PFSK-1 (cell line): ENCODE measurements around the gene PLXDC2.

Source experiments
- POLR2AphosphoS5 ChIP-seq: IDR thresholded peaks from 2 replicates; pipeline ENCODE4 v1.6.1; 2012; ENCODE audit warnings: low read depth, mild to moderate bottlenecking, control low read depth, low read length, moderate library complexity
- SIN3A ChIP-seq: IDR thresholded peaks from 2 replicates; pipeline ENCODE4 v1.6.1; 2012; ENCODE audit warnings: mild to moderate bottlenecking, low read length, moderate library complexity, borderline replicate concordance; ENCODE audit not compliant: insufficient read depth

DNA sequence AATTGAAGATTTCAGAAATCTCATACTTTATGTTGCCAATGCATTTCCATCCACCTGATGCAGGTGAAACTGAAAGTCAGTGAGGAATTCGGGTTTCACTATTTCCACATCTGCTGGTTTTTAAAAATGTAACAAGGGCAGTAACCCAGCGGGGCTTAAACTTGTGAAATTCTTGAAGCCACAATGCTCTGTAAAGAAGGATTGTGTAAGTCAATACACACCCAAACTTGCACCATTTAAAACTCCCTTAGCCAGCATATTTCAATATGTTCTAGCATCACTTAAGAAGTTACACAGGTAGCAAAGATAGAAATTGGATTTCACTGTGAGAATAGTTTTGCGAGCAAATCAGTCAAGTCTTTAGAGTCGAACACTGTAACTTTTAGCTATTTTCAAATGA is 386.1 kb downstream of the PLXDC2 start:
- TF ChIP-seq POLR2AphosphoS5 (no peak), SIN3A (no peak)
